RWPE2 (cell line): ENCODE results near the gene KCNJ18.
A peak's percentile ranks its signal among the peaks of the same experiment; 100 is the strongest.
"Not testable (repeated sequence)": the region's sequence is repeated elsewhere in the genome, so short reads cannot be mapped to it uniquely, and the experiment has no call there.

Source experiments
- ATAC-seq: fragments of 200-7000 bp; cut with Tn5 transposase; 3 replicates; pipeline ENCODE4 v1.9.1; 2021; ENCODE audit warnings: low read depth
- DNase-seq: peaks from one replicate; pipeline ENCODE4 v3.0.0-alpha.2; 2020; ENCODE audit warnings: low spot score
- H3K27ac ChIP-seq: fragments of 450-650 bp; 2 replicates; pipeline ENCODE4 v1.5.1; 2017; ENCODE audit warnings: mild to moderate bottlenecking; ENCODE audit not compliant: poor library complexity, severe bottlenecking
- H3K27me3 ChIP-seq: fragments of 250-450 bp; sonication (Bioruptor Pico); 2 replicates; pipeline ENCODE4 v1.5.1; 2021; ENCODE audit warnings: mild to moderate bottlenecking, moderate library complexity; ENCODE audit not compliant: insufficient read depth, poor library complexity, severe bottlenecking
- H3K36me3 ChIP-seq: fragments of 250-450 bp; sonication (Bioruptor Pico); 2 replicates; pipeline ENCODE4 v1.5.1; 2020; ENCODE audit warnings: low read depth, mild to moderate bottlenecking, moderate library complexity
- H3K4me1 ChIP-seq: fragments of 250-450 bp; sonication (Bioruptor Pico); 2 replicates; pipeline ENCODE4 v1.5.1; 2021; ENCODE audit warnings: mild to moderate bottlenecking, moderate library complexity; ENCODE audit not compliant: insufficient read depth, poor library complexity, severe bottlenecking
- H3K4me3 ChIP-seq: fragments of 250-450 bp; sonication (Bioruptor Pico); 2 replicates; pipeline ENCODE4 v1.5.1; 2021; ENCODE audit warnings: mild to moderate bottlenecking, moderate library complexity; ENCODE audit not compliant: severe bottlenecking
- H3K9me3 ChIP-seq: fragments of 250-450 bp; sonication (Bioruptor Pico); 2 replicates; pipeline ENCODE4 v1.5.1; 2021; ENCODE audit warnings: mild to moderate bottlenecking, moderate library complexity; ENCODE audit not compliant: severe bottlenecking
- CTCF ChIP-seq: fragments of 450-650 bp; IDR thresholded peaks from one replicate; pipeline ENCODE4 v1.5.1; 2017; ENCODE audit warnings: mild to moderate bottlenecking, moderate library complexity; ENCODE audit not compliant: poor library complexity, severe bottlenecking

Gene KCNJ18

DNA sequence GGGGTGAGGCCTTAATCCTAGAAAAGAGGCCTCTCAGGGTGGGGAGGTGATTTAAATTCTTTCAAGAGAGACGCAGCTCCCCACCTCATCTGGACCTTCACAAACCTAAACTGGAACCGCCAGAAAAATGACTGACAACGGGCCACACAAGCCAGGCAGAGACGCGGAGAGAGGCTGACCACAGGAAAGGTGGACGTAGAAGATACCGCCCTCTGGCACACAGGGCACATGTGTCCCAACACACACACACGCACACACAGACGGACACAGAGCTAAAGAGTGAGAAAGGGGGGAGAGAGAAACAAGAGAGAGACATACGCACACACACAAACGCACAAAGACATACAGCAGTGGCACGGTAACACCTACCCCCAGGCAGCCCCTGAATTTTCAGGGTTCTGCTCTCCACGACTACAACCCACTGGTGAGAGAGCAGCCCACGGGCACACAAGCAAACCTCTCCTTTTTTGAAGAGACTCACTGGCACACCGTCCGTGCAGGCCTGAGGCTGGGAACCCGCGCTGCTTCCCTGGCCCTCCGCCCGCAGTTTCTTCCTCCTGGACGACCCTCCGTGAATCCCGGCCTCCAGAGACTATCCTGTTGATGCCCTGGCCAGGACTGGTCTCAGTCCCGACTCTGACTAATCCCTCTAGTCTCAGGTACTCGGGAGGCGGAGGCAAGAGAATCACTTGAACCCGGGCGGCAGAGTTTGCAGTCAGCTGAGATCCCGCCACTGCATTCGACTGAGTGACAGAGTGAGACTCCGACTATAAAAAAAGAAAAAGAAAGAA, 18.7 kb upstream of the KCNJ18 start:
- H3K27me3 ChIP-seq, H3K4me1 ChIP-seq, ATAC-seq, H3K27ac ChIP-seq, DNase-seq, H3K4me3 ChIP-seq, H3K9me3 ChIP-seq, H3K36me3 ChIP-seq: not testable (repeated sequence)

GRCh38 chr17:21674242-21674731, 18.0 kb upstream of the KCNJ18 start:
- no peak for ATAC-seq
- H3K27ac ChIP-seq, result no peak overlapping the region
- H3K4me1 ChIP-seq, result no peaks in the 10 kb centered on the region
- H3K27me3 ChIP-seq, result no peaks in the 10 kb centered on the region
- H3K9me3 ChIP-seq, result no peaks in the 10 kb centered on the region
- DNase-seq, result no peak
- H3K36me3 ChIP-seq, result no peaks in the 10 kb centered on the region
- H3K4me3 ChIP-seq, result no peak overlapping the region
- no peak for TF ChIP-seq CTCF

- not testable (repeated sequence) for H3K4me3 ChIP-seq, H3K27ac ChIP-seq, H3K36me3 ChIP-seq, H3K4me1 ChIP-seq, DNase-seq, ATAC-seq, H3K27me3 ChIP-seq, H3K9me3 ChIP-seq
These were observed 17.2 kb upstream of the KCNJ18 start for GRCh38 chr17:21674891-21675738.

DNA sequence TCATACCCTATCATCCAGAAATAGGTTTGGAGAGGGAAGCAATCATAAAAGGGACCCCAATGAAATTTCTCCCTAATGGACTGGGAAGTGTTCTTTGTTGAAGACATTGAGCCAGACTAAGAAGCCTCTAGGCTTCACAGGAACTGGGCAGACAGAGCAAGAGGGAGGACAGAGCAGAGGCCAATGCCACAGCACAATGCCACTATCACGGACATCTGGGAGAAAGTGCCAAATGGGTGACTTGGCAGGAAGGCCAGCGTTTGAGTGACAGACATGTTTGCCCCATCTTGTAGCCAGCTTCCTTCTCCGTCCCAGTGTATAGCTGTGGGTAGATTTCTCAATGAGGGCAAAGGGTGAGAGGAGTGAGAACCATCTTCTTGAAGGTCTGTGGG, 16.6 kb upstream of the KCNJ18 start:
- H3K4me3 ChIP-seq, H3K27ac ChIP-seq, H3K27me3 ChIP-seq, H3K9me3 ChIP-seq, H3K4me1 ChIP-seq, DNase-seq, H3K36me3 ChIP-seq, ATAC-seq: not testable (repeated sequence)

DNA sequence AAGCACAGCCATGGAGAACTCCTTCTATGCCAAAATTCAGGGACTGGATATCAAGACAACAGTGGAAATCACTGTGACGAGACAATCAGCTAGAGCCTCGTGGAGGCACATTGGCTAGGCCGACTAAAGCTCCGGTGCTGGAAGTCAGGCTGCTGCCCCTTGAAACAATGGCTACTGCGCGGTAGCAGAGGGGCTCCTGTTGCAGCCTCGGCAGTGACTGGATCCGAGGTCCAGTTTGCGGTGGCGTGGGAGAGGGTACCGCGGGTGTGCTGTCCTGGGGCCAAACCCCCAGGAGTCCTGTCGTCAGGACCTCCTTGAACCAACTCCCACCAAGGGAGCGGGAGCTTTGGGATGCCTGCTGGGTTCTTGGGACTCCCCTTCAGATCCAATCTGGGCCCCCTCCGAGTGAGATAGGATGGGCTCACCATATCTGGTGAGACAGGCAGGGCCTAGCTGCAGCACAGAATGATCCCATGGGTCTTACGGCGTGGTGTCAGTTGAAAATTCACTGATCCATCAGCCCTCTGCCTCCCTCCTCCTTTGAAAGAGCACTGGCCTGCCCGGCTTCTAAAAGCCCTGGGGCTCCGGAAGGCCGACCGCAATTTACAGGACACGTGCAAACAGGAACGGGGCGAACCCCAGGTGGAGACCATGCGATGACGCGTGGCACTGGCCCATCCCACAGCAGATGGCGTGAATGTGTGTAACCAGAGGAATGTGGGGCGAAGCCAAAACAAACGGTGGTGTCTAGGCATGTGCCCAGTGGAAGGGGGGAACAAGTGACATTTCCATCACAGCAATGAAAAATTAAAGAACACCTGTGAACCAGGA, 15.8 kb upstream of the KCNJ18 start:
- H3K4me3 ChIP-seq, result no peak overlapping the region
- no peaks in the 10 kb centered on the region for H3K36me3 ChIP-seq
- TF ChIP-seq CTCF, result no peak
- H3K27ac ChIP-seq, result no peak overlapping the region
- H3K9me3 ChIP-seq, result no peaks in the 10 kb centered on the region
- no peaks in the 10 kb centered on the region for H3K27me3 ChIP-seq
- ATAC-seq, result no peak
- no peaks in the 10 kb centered on the region for H3K4me1 ChIP-seq
- DNase-seq, result peak; percentile 27
